AG04449 (cell line): ENCODE results near the gene LY6G5B.
A peak's percentile ranks its signal among the peaks of the same experiment; 100 is the strongest.
"Not testable (repeated sequence)": the region's sequence is repeated elsewhere in the genome, so short reads cannot be mapped to it uniquely, and the experiment has no call there.

Experiments
- CTCF ChIA-PET: fragments of 350-600 bp; formaldehyde crosslinking; extraction: SDS; loops from one replicate; lab custom pipeline; 2021; ENCODE audit warnings: antibody characterized with exemption; lab: Yijun Ruan, JAX
- POLR2A ChIA-PET: fragments of 400-600, 350-600 bp; formaldehyde crosslinking; extraction: SDS; loops from one replicate; lab custom pipeline; 2020; ENCODE audit warnings: antibody characterized with exemption, inconsistent platforms; lab: Yijun Ruan, JAX
- DNase-seq: peaks from one replicate; pipeline ENCODE4 v3.0.0-alpha.2; 2010; ENCODE audit warnings: low read depth, low spot score
- H3K4me3 ChIP-seq: 2 replicates; pipeline ENCODE4 v1.5.1; 2011; ENCODE audit warnings: low read depth, mild to moderate bottlenecking, control low read depth, low read length
- TF ChIP-seq, protein P1 (sequence below): IDR thresholded peaks from one replicate; pipeline ENCODE4 v1.5.1; 2011; ENCODE audit warnings: mild to moderate bottlenecking, moderate library complexity, low read length, control low read depth, inconsistent platforms; ENCODE audit not compliant: insufficient read depth; ENCODE audit errors: missing control alignments

Gene LY6G5B

DNA sequence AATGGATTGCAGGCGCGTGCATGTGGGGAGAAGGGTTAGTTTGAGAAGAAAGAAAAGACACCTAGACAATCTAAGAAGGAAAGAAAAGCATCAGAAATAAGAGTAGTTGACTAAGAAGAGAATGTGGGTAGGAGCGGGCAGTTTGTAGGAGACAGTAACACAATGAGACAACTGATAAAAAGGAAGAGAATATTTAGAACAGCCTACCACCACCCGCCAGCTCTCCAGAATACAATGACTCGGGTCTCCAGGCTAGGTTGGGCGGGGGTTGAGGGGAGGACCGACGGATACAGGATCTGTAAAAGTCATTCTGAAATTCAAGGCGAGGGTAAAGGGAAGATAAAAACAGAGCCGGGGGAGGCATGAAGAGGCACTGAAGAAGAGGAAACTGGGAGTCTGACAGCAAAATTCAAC, 32.6 kb downstream of the LY6G5B start:
- ChIA-PET POLR2A (interaction anchor here (0.6 to 1.9 kb wide), 6 partner anchors 9 to 132 kb away, joined by 3 to 17 read pairs (median 4); partner anchors contain the start of genes CSNK2B, GPANK1 and HSPA1B), CTCF (interaction anchor here (0.8 to 2.2 kb wide), 6 partner anchors 10 to 128 kb away, joined by 3 to 11 read pairs (median 5); no protein-coding TSS in a partner anchor)

DNA sequence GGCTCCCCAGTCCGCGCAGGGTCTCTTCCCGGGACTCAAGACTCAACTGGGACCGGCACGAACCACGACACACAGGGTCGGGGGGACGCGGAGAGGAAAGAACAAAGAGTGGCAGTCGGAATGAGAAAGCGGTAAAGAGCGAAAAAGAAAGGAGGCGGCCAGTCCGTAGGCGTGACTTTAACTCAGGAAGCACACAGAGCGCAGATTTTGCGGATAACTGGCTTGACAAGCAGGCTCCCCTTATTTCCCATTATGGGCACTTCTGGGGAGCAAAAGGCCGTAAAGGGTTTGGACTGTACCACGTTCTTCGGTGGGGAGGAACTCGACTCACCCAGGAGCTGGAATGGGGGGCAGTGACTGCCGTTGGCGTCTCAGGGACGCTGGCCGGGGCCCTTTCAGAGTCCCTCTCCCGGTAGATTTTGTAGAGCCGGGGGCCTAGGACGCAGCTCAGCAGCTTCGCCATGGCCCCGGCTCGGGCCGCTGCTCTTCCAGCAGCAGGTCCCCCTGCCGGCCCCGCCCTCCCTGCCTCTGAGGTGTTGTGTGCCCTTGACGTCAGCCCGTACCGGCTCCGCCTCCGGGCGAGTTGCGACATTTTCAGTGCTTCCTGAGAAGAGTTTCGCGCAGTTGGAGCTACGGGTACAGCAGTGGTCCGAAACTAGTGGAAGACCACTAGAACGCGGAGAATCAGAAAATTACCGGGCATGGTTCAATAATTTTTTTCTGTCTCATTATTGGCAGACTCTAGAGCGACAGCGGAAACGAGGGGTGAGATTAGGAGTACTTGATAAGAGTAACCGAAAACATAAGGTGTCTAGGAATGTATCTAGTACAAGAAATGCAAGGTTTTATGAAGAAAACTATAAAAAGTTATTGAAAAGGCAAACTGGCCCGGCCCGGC, 33.3 kb downstream of the LY6G5B start, which contains the start of gene ABHD16A:
ABHD16A (minus strand) TSS at position 506 of the 898 bp plus-strand sequence; CDS start at position 463, 43 bp downstream.
- ChIA-PET POLR2A (interaction anchor here (0.5 to 1.9 kb wide), 13 partner anchors 8 to 160 kb away, joined by 3 to 17 read pairs (median 5); partner anchors contain the start of genes CSNK2B, DDAH2, GPANK1 and HSPA1A), CTCF (interaction anchor here (0.8 to 2.2 kb wide), 7 partner anchors 10 to 88 kb away, joined by 3 to 11 read pairs (median 3); partner anchors contain the start of gene LY6G5C)
- peak; percentile 84 for DNase-seq
- H3K4me3 ChIP-seq, result peak within 1 kb of the TSS; percentile 84
- TF ChIP-seq, protein P1, sequence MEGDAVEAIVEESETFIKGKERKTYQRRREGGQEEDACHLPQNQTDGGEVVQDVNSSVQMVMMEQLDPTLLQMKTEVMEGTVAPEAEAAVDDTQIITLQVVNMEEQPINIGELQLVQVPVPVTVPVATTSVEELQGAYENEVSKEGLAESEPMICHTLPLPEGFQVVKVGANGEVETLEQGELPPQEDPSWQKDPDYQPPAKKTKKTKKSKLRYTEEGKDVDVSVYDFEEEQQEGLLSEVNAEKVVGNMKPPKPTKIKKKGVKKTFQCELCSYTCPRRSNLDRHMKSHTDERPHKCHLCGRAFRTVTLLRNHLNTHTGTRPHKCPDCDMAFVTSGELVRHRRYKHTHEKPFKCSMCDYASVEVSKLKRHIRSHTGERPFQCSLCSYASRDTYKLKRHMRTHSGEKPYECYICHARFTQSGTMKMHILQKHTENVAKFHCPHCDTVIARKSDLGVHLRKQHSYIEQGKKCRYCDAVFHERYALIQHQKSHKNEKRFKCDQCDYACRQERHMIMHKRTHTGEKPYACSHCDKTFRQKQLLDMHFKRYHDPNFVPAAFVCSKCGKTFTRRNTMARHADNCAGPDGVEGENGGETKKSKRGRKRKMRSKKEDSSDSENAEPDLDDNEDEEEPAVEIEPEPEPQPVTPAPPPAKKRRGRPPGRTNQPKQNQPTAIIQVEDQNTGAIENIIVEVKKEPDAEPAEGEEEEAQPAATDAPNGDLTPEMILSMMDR, result no peak

More for the DNA sequence above, 32.6 kb downstream of the LY6G5B start:
- TF ChIP-seq, protein P1, result no peak
- no peak for DNase-seq
- H3K4me3 ChIP-seq, result peak overlapping the region; percentile 84

DNA sequence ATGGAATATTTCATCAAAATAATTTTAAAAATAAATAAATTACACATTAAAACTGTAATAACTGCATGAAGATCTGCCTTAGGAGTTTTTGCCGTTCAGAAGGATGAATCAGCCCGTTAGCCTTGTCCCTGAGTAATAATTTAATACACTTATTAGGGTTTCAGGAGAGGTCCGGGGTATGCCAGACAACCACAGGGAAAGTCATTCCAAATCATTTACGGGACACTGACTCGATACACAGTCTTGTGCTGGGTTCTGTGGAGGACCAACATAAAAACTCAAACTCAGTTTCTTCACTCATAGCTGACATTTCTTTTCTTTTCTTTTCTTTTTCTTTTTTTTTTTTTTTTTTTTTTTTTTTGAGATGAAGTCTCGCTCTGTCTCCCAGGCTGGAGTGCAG, 36.2 kb downstream of the LY6G5B start:
- CTCF ChIA-PET, result no interaction called here
- POLR2A ChIA-PET, result interaction anchor here (0.8 kb wide), 1 partner anchor 29 kb away, joined by 3 read pairs; no protein-coding TSS in a partner anchor

DNA sequence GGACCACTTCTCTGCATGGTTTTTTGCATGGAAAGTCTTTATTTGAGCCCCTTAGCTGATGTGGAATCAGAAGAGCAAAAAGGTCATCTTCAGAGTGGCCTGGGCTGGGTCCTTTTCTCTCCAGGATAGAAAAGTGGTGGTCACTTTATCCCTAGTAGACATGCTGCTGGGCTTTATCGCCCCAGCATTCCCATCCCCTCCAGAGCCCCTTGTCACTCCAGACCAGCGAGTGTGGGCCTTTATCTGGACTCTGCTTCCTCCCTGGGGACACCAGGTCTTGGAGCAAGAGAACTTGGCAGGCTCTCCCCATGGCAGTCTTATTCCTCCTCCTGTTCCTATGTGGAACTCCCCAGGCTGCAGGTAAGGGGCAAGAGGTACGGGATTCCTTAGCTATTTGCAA, 36.8 kb downstream of the LY6G5B start, which contains the start of gene LY6G6F:
LY6G6F (plus strand) TSS at position 268 of the 400 bp plus-strand sequence; CDS start at position 309, 41 bp downstream.
- POLR2A ChIA-PET, result interaction anchor here (0.8 kb wide), 1 partner anchor 28 kb away, joined by 3 read pairs; no protein-coding TSS in a partner anchor

More for the DNA sequence above, 36.2 kb downstream of the LY6G5B start:
- no peak for DNase-seq
- no peak overlapping the region for H3K4me3 ChIP-seq
- TF ChIP-seq, protein P1, result no peak

DNA sequence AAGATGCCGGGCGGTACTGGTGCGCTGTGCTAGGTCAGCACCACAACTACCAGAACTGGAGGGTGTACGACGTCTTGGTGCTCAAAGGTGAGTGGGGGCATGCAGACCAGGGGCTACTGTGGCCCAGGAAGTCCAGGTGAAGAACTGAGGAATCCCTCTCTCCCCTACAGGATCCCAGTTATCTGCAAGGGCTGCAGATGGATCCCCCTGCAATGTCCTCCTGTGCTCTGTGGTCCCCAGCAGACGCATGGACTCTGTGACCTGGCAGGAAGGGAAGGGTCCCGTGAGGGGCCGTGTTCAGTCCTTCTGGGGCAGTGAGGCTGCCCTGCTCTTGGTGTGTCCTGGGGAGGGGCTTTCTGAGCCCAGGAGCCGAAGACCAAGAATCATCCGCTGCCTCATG, 37.9 kb downstream of the LY6G5B start:
- TF ChIP-seq, protein P1, result no peak
- H3K4me3 ChIP-seq, result no peak overlapping the region
- no peak for DNase-seq
- ChIA-PET POLR2A (no interaction called here), CTCF (no interaction called here)

More for the DNA sequence above, 36.8 kb downstream of the LY6G5B start, which contains the start of gene LY6G6F:
- CTCF ChIA-PET, result no interaction called here
- no peak for DNase-seq
- no peak within 1 kb of the TSS for H3K4me3 ChIP-seq
- TF ChIP-seq, protein P1, result no peak

DNA sequence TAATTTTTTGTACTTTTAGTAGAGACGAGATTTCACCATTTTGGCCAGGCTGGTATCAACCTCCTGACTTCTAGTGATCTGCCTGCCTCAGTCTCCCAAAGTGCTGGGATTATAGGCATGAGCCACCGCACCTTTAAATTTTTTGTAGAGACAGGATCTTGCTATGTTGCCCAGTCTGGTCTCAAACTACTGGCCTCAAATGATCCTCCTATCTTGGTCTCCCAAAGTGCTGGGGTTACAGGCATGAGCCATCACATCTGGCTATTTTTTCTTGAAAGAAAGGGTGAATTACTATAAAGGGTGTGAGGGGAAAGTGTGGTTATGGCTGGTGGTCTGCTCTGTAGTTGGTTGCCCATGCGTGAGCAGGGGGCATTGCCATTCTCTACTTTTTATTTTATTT, 38.4 kb downstream of the LY6G5B start:
- no peak for DNase-seq
- POLR2A ChIA-PET, result no interaction called here
- H3K4me3 ChIP-seq, result no peak overlapping the region
- CTCF ChIA-PET, result no interaction called here
- TF ChIP-seq, protein P1, result no peak

DNA sequence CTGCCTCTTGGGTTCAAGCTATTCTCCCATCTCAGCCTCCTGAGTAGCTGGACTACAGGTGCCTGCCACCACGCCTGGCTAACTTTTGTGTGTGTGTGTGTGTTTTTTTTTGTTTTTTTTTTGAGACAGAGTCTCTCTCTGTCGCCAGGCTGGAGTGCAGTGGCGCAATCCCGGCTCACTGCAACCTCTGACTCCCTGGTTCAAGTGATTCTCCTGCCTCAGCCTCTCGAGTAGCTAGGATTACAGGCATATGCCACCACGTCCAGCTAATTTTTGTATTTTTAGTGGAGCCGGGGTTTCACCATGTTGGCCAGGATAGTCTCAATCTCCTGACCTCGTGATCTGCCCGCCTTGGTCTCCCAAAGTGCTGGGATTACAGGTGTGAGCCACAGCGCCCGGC, 39.4 kb downstream of the LY6G5B start:
- H3K4me3 ChIP-seq, CTCF ChIA-PET, DNase-seq, POLR2A ChIA-PET: not testable (repeated sequence)
